ENCODE data around the gene CORO2B. TPM values are rescaled to one million over a fixed set of nuclear protein-coding genes. Genes with fewer than 3 reads are reported as not detected.

Gene CORO2B
- total and polyA plus RNA-seq, 9 of the 15 experiments (the other 6 are each of a cell fraction or from before 2014, with no cell fraction given), result not detected

DNA sequence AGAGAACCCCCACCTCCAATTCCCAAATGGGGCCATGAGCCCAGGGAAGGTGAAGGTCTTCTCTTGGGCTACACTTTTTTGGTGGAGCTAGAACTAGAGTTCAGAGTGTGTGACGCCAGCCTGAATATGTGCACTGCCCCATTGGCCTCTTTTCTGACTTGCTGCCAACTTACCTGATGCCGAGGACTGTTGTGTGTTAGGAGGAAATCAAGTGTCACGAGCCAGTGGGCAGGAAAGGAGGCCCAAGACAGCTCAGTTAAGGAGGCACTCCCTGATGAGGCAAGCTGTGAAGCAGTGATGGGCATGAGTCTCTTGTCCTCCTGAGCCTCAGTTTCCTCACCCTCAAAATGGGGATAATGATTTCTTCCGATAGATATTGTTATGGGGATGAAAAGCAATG lies 134.1 kb downstream of the CORO2B start (continued):
- TF ChIP-seq BRF1 (IDR thresholded peaks at IDR 0.05; ENCODE audit: borderline replicate concordance, extremely low read depth, insufficient read length) (no peak), NFE2 (IDR thresholded peaks at IDR 0.05; ENCODE audit: low read depth) (no peak), ZNF41 (CRISPR knock-in tag; conservative IDR thresholded peaks at IDR 0.05) (no peak), ZBTB8A (IDR thresholded peaks at IDR 0.05; ENCODE audit: partially characterized antibody) (no peak)

DNA sequence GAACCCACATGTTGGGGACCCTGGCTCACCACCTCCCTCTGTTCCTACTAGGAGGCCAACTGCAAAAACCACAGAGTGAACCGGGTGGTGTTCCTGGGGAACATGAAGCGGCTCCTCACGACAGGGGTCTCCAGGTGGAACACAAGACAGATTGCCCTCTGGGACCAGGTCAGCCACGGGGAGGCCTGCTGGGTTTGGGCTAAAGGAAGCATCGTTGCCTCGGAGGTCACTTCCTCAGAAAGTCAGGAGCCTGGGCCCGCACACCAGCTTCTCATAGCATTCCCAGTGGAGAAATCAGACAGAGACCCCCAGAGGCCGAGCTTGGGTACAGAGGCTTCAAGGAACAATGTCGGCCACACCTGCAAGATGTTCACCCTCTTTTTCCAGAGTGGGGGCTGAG lies 135.1 kb downstream of the CORO2B start:
- intact Hi-C loops (cut with micrococcal nuclease), result no loop called here
- no peaks in the 10 kb centered on the region for H3K9me3 ChIP-seq (replicated peaks; ENCODE audit: control insufficient read depth, insufficient read depth, low read depth, low read length)
- H3K36me3 ChIP-seq (ENCODE audit: control insufficient read depth, insufficient read depth, low read length), result no peaks in the 10 kb centered on the region
- H4K20me1 ChIP-seq (replicated peaks; ENCODE audit: control insufficient read depth, insufficient read depth, low read length), result peaks cover 3% of the 10 kb centered on the region; the same call in 1 of the 2 replicates
- ATAC-seq (no peak), DNase-seq (ENCODE audit: extremely low read depth in 1 of 4, low spot score in 3 of 4) (no peak), FAIRE-seq (no peak)
- no TSS peak for BruUV-seq (replicated peaks)
- H3K27me3 ChIP-seq (ENCODE audit: control insufficient read depth in 2 of 2, insufficient read depth in 2 of 2, low read length in 2 of 2), result peaks cover 13 to 71% of the 10 kb centered on the region in 2 experiments; a peak in 4 of 5 replicates
- no peak overlapping the region for H2AFZ ChIP-seq (ENCODE audit: low read depth, low read length)
- in situ Hi-C loops (cut with MboI), result no loop called here
- ChIA-PET POLR2A (interaction anchor here (0.5 to 0.7 kb wide), 2 partner anchors 104 to 282 kb away, joined by 3 read pairs; no protein-coding TSS in a partner anchor), CTCF (ENCODE audit: low intra/inter-chr PET ratio) (no interaction called here)
- WGBS (ENCODE audit: insufficient coverage, low coverage, missing lambda C conversion rate), result 0% methylated on average over 9 of the region's 9 CpGs
- no peak overlapping the region for H3K4me3 ChIP-seq
- no peaks in the 10 kb centered on the region for H3K9me1 ChIP-seq (ENCODE audit: control insufficient read depth, insufficient read depth, low read length)
- peaks cover 0 to 3% of the 10 kb centered on the region in 2 experiments; a peak in 1 of 5 replicates for H3K4me1 ChIP-seq (replicated peaks in 1 of 2; ENCODE audit: control insufficient read depth in 2 of 2, insufficient read depth in 2 of 2, low read length in 2 of 2)
- no peak overlapping the region for H3K9ac ChIP-seq (ENCODE audit: insufficient read depth in 1 of 2, low read depth in 2 of 2, low read length in 2 of 2)
- no peaks in the 10 kb centered on the region for H3K79me2 ChIP-seq (ENCODE audit: control insufficient read depth, insufficient read depth, low read length)
- no peak overlapping the region for H3K4me2 ChIP-seq (ENCODE audit: insufficient read depth, low read length)
- H3K27ac ChIP-seq (ENCODE audit: extremely low read depth, low read depth, low read length), result no peak overlapping the region
- TF ChIP-seq, protein P1, sequence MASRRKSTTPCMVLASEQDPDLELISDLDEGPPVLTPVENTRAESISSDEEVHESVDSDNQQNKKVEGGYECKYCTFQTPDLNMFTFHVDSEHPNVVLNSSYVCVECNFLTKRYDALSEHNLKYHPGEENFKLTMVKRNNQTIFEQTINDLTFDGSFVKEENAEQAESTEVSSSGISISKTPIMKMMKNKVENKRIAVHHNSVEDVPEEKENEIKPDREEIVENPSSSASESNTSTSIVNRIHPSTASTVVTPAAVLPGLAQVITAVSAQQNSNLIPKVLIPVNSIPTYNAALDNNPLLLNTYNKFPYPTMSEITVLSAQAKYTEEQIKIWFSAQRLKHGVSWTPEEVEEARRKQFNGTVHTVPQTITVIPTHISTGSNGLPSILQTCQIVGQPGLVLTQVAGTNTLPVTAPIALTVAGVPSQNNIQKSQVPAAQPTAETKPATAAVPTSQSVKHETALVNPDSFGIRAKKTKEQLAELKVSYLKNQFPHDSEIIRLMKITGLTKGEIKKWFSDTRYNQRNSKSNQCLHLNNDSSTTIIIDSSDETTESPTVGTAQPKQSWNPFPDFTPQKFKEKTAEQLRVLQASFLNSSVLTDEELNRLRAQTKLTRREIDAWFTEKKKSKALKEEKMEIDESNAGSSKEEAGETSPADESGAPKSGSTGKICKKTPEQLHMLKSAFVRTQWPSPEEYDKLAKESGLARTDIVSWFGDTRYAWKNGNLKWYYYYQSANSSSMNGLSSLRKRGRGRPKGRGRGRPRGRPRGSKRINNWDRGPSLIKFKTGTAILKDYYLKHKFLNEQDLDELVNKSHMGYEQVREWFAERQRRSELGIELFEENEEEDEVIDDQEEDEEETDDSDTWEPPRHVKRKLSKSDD (conservative IDR thresholded peaks at IDR 0.05; ENCODE audit: low read length), result no peak
- TF ChIP-seq, protein P2, sequence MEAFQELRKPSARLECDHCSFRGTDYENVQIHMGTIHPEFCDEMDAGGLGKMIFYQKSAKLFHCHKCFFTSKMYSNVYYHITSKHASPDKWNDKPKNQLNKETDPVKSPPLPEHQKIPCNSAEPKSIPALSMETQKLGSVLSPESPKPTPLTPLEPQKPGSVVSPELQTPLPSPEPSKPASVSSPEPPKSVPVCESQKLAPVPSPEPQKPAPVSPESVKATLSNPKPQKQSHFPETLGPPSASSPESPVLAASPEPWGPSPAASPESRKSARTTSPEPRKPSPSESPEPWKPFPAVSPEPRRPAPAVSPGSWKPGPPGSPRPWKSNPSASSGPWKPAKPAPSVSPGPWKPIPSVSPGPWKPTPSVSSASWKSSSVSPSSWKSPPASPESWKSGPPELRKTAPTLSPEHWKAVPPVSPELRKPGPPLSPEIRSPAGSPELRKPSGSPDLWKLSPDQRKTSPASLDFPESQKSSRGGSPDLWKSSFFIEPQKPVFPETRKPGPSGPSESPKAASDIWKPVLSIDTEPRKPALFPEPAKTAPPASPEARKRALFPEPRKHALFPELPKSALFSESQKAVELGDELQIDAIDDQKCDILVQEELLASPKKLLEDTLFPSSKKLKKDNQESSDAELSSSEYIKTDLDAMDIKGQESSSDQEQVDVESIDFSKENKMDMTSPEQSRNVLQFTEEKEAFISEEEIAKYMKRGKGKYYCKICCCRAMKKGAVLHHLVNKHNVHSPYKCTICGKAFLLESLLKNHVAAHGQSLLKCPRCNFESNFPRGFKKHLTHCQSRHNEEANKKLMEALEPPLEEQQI (IDR thresholded peaks at IDR 0.05), result no peak
- no peak for TF ChIP-seq POLR2G (IDR thresholded peaks at IDR 0.05; ENCODE audit: low read depth, low read length)
- TF ChIP-seq ARID2 (IDR thresholded peaks at IDR 0.05), result no peak
- TF ChIP-seq ZNF133 (CRISPR knock-in tag; IDR thresholded peaks at IDR 0.05), result no peak
- no peak for TF ChIP-seq NR4A1 (CRISPR knock-in tag; IDR thresholded peaks at IDR 0.05)
- no peak for TF ChIP-seq NR4A1 (tag; IDR thresholded peaks at IDR 0.05)
- TF ChIP-seq OTX1 (CRISPR knock-in tag; IDR thresholded peaks at IDR 0.05), result no peak
- TF ChIP-seq ZNF696 (CRISPR knock-in tag; conservative IDR thresholded peaks at IDR 0.05), result no peak
- no peak for TF ChIP-seq ZNF445 (CRISPR knock-in tag; IDR thresholded peaks at IDR 0.05; ENCODE audit: low read depth)
- no peak for TF ChIP-seq SMAD4 (CRISPR knock-in tag; conservative IDR thresholded peaks at IDR 0.05)
- no peak for TF ChIP-seq NELFE (IDR thresholded peaks at IDR 0.05; ENCODE audit: insufficient read depth, insufficient read length)
- TF ChIP-seq, protein P3, sequence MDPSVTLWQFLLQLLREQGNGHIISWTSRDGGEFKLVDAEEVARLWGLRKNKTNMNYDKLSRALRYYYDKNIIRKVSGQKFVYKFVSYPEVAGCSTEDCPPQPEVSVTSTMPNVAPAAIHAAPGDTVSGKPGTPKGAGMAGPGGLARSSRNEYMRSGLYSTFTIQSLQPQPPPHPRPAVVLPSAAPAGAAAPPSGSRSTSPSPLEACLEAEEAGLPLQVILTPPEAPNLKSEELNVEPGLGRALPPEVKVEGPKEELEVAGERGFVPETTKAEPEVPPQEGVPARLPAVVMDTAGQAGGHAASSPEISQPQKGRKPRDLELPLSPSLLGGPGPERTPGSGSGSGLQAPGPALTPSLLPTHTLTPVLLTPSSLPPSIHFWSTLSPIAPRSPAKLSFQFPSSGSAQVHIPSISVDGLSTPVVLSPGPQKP (CRISPR knock-in tag; IDR thresholded peaks at IDR 0.05), result no peak

All from K562 (cell line).